GM18951 (cell line): Measurements from ENCODE around the gene TCERG1L.

Experiments used
- POLR2A ChIP-seq: IDR thresholded peaks from 4 replicates; pipeline ENCODE4 v1.6.1; 2011; ENCODE audit warnings: mild to moderate bottlenecking; ENCODE audit not compliant: insufficient read length, insufficient read depth; ENCODE audit errors: extremely low read depth
- in situ Hi-C: fragments of 300-500 bp; cut with MboI; formaldehyde crosslinking; loops from one replicate; pipeline ENCODE4 v1.12.0; 2022; ENCODE audit warnings: low sequenced_read_pairs, mixed read lengths, inconsistent platforms; ENCODE audit not compliant: unreplicated experiment

TCERG1L gene

GRCh38 chr10:131205556-131205955 is 106.0 kb downstream of the TCERG1L start:
- TF ChIP-seq POLR2A, result no peak
- in situ Hi-C loops, result no loop called here

- in situ Hi-C loops, result no loop called here
- TF ChIP-seq POLR2A, result no peak
Measured at GRCh38 chr10:131204406-131205152, 106.9 kb downstream of the TCERG1L start.

GRCh38 chr10:131203456-131204357 is 107.8 kb downstream of the TCERG1L start:
- TF ChIP-seq POLR2A, result no peak
- in situ Hi-C loops, result no loop called here

GRCh38 chr10:131202990-131203389 is 108.5 kb downstream of the TCERG1L start:
- in situ Hi-C loops, result no loop called here

GRCh38 chr10:131201741-131202515 is 109.6 kb downstream of the TCERG1L start:
- no peak for TF ChIP-seq POLR2A
- in situ Hi-C loops, result no loop called here

More at GRCh38 chr10:131202990-131203389, 108.5 kb downstream of the TCERG1L start:
- TF ChIP-seq POLR2A, result no peak

- TF ChIP-seq POLR2A, result no peak
- in situ Hi-C loops, result no loop called here
Measured at GRCh38 chr10:131200856-131201470, 110.6 kb downstream of the TCERG1L start.

- in situ Hi-C loops, result no loop called here
- TF ChIP-seq POLR2A, result no peak
Measured at GRCh38 chr10:131199646-131200045, 111.9 kb downstream of the TCERG1L start.

GRCh38 chr10:131198843-131199242 is 112.7 kb downstream of the TCERG1L start:
- no peak for TF ChIP-seq POLR2A
- in situ Hi-C loops, result no loop called here

- TF ChIP-seq POLR2A, result no peak
- in situ Hi-C loops, result no loop called here
Measured at GRCh38 chr10:131198401-131198800, 113.1 kb downstream of the TCERG1L start.

- in situ Hi-C loops, result no loop called here
- TF ChIP-seq POLR2A, result no peak
Measured at GRCh38 chr10:131196176-131196885, 115.2 kb downstream of the TCERG1L start.

GRCh38 chr10:131195558-131196159 is 115.9 kb downstream of the TCERG1L start:
- in situ Hi-C loops, result no loop called here
- TF ChIP-seq POLR2A, result no peak

GRCh38 chr10:131195116-131195515 is 116.4 kb downstream of the TCERG1L start:
- no peak for TF ChIP-seq POLR2A
- in situ Hi-C loops, result no loop called here

- no peak for TF ChIP-seq POLR2A
- in situ Hi-C loops, result no loop called here
Measured at GRCh38 chr10:131193923-131194322, 117.6 kb downstream of the TCERG1L start.
